OCI-LY7 (cell line): ENCODE measurements around the gene SERP2.

Source experiments
- EZH2phosphoT487 ChIP-seq: fragments of 200-600 bp; sonication (generic); IDR thresholded peaks from 2 replicates; pipeline ENCODE4 v1.6.1; 2018; ENCODE audit warnings: low read depth, borderline replicate concordance, mild to moderate bottlenecking, mixed run types, antibody characterized with exemption, low read length, moderate library complexity, mixed read lengths
- TF ChIP-seq, protein P1 (sequence below): fragments of 200-600 bp; sonication (generic); conservative IDR thresholded peaks from 2 replicates; pipeline ENCODE4 v1.5.1; 2014; ENCODE audit warnings: mild to moderate bottlenecking, antibody characterized with exemption, low read length, moderate library complexity, mixed read lengths

DNA sequence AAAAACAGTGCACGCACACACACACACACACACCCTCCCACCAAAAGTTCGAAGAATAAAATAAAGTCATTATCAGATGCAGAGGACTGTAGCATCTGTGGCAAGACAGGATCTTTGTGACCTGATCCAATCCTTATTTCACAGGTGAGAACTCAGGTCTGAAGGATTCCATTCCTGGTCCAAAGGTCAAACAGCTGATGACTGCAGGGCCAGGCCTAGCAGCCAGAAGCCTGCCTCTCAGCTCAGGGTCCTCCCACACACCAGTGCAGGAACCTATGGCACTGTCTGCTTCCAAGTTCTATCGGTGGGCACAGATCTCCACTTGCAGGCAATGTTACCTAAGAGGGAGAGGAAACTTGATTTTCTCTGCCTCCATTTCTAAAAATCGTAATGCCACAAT, 57.5 kb downstream of the SERP2 start:
- TF ChIP-seq, protein P1, sequence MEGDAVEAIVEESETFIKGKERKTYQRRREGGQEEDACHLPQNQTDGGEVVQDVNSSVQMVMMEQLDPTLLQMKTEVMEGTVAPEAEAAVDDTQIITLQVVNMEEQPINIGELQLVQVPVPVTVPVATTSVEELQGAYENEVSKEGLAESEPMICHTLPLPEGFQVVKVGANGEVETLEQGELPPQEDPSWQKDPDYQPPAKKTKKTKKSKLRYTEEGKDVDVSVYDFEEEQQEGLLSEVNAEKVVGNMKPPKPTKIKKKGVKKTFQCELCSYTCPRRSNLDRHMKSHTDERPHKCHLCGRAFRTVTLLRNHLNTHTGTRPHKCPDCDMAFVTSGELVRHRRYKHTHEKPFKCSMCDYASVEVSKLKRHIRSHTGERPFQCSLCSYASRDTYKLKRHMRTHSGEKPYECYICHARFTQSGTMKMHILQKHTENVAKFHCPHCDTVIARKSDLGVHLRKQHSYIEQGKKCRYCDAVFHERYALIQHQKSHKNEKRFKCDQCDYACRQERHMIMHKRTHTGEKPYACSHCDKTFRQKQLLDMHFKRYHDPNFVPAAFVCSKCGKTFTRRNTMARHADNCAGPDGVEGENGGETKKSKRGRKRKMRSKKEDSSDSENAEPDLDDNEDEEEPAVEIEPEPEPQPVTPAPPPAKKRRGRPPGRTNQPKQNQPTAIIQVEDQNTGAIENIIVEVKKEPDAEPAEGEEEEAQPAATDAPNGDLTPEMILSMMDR: no peak
- TF ChIP-seq EZH2phosphoT487: no peak
